CD4-positive, alpha-beta T cell treated with Interleukin-10 for 1 hour (primary cell): ENCODE results near the gene ABCB8.

Experiments used
- DNase-seq: peaks from one replicate; pipeline ENCODE4 v3.0.0-alpha.2; 2020

The ABCB8 gene

DNA sequence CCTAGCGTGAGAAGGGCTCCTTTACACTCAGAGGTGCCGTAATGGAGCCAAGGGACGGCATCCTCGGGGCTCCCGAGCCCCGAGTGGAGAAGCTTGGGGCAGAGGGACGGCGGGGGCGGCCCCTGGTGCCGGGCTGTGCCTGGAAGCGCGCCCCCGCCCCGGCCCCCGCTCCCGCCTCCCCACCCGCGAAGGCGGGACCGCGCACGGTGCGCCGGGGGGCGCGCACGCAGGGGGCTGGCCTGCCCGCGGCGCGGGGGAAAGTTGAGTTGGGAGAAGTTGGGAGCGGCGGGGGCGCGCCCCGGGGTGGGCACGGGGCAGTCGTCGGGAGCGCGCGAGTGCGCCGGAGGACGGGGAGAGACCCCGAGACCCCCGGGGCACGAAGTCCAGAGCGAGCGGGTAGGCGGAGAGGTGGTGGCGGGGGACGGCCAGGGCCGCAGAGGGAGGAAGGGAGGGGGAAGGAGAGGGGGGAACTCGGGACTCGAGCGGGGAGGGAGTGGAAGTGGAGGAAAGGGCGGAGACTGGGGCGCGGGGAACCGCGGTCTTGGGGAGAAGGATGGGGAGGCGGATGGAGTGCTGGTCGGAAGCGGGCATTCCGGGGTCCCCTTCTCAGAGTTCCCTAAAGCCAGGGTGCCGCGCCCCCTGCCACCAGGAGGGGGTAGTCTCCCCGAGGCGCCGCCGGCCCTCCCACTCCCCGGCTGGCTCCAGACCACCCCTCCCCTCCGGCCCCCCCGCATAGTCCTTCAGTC lies 31.3 kb downstream of the ABCB8 start, which contains the start of gene SLC4A2:
Gene SLC4A2 (plus strand): TSS at position 223 of the 746 bp plus-strand sequence. CDS start 2,399 bp downstream, outside the sequence.
- DNase-seq, result peak; percentile 75

DNA sequence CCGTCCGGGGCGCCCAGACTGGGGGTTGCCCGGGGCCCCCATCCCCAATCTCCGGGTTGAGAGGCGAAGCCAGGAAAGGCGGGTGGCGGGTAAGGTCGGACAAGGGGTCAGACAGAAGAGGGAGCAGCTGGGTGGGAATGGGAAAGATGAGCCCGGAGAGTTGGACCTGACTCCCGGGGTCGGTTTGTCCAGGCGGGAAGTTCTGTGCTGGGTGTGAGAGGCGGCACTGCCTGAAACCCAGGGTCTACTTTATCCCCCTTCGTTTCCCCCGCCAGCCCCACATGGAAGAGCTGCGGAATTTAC lies 31.8 kb downstream of the ABCB8 start:
- DNase-seq, result no peak

DNA sequence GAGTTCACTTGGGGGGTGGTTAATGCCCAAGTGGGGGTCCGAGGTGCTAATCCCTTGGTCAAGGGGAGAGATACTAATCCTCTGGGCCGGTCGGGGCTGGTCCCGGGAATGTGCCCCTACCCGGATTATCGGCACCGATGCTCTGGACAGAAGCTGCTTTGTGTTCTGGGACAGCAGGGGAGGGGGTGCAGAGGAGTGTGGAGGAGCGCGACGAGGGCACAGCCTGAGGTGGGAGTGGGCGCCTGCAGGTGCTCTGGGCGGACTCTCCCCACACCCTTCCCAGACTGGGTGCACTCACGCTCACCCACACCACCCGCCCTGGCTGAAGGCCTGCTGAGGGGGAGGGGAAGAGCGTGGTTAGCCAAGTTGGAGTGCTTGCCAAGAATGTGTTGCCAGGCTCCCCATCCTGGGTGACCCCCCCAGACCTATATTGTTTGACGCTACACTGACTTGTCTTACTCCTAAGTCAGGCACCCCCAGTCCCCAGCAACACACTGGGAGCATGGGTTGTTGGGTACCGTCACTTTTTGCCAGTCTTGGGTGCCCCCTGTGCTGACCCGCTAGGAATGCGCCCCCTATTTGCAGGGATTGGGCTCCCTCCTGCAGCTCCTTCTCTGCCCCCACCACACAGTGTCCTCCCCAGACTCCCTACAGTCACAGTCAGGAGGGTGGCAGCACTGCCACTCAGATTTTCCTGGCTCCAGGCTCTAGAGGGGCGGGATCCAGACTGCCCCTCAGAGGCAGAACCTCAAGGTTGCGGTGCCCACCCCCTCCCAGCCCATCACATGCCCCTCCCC lies 32.4 kb downstream of the ABCB8 start:
- no peak for DNase-seq

DNA sequence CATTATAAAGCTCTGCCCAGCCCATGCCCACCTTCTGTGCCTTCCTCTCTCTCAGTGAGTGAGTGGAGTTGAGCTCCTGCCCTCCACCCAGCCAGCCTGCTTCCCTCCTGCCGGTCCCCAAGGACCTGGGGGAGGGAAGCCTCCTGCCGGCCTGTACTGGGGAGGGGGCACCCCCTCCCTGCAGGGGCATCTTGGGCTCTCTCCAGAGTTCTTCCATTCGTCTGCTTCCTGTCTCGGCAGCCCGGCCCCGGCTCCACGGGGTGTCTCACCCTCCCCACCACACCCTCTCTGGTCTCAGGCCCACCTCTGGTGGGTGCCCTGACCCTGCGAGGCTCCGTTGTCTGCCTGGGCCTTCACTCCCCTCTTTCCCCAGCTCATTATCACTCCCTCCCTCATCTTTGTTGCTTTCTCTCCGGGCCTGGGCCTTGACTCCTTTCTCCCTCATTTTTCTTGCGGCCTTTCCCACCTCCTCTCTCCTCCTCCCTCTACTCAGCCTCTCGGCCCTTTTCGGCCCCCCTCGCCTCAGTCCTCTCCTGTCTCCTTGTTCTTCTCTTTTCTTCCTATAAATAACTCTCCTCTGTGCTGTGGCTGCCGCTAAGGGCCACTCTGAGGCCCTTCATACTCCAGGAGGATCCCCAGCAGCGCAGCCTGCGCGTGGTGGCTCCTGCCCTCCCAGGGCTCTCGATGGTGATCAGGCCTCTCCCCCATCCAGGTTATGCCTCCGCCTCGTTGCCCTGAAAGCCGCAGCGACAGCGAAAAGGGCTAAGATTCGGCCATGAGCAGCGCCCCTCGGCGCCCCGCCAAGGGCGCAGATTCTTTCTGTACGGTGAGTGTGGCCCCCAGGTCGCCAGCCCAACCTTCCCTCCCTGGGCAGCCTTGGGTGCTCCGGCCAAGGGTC lies 33.2 kb downstream of the ABCB8 start:
- no peak for DNase-seq

DNA sequence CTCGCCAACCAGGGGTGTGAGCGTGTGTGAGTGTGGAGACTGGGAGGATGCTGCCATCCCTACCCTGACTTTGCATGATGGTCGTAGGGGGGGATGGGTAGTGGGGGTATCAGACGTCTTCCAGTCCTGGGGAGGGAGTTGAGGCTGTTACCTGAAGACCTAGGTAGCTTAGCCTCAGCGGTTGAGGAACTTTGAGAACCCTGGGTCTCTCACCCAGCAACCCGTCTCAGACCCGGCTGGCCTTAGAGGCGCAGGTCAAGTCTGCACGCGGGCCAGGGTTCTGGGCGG lies 33.8 kb downstream of the ABCB8 start:
- DNase-seq, result no peak

DNA sequence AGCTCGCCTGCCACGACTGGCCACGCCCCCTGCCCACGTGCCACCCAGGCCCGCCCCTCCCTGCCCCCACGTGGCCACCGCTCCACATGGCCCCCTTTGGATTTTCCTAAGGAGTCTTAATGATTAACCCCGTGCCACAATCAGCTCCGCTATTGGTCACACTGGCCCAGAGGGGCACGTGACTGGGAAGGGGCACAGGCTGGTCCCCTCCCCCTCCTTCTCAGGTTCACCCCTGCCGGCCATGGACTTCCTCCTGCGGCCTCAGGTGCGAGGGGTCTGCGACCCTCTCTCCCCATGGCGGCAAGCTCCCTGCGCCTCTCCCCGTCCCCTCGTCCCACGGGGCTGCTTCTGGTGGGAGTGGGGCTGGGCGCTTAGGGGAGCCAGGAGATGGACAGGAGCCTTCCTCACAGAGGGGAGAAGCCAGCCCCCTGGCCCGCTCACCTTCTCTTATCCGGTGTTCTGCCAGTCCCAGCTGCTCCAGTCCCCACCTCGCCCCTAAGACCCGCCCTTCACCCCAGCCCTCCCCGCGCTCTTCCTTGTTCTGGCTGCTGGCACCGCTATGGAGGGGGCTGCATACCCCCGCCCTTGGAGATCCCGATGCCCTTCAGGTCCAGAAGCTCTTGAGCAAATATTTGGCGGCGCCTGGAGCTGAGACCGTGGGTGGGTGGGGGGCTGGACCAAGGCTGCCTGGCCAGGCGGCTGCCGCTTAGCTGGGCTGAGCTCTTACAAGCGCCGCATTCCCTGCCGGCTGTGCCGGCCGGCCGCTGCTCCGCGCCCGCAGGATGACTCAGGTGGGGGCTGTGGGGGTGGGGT lies 34.4 kb downstream of the ABCB8 start:
- no peak for DNase-seq

DNA sequence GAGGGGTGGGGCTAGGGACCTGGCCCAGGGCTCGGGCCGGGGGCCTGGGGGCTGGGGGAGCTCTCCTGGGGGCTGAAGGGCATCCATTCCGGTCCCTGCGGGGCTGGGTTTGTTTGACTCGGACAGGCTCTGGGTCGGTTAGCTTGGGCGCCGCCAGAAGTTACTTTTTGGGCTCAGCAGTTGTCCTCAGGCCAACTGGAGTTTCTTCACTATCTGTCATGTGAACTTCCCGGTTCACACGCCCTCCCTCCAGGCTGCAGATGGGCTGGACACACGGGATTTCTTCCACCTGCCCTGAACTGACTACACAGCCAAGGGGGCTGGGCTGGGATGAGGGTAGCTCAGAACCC lies 34.9 kb downstream of the ABCB8 start:
- no peak for DNase-seq

DNA sequence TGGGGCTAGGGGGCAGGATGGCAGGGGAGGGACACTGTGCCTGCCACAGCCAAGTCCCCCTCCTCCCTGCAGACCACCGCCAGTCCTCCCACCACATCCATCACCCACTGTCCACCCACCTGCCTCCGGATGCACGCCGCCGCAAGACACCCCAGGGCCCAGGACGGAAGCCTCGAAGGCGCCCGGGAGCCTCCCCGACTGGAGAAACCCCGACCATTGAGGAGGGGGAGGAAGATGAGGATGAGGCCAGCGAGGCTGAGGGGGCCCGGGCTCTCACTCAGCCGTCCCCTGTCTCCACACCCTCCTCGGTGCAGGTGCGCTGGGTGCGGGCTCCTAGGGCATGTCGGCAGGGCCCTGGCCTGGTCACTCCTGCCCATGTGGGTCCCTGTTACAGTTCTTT lies 36.2 kb downstream of the ABCB8 start:
- no peak for DNase-seq

DNA sequence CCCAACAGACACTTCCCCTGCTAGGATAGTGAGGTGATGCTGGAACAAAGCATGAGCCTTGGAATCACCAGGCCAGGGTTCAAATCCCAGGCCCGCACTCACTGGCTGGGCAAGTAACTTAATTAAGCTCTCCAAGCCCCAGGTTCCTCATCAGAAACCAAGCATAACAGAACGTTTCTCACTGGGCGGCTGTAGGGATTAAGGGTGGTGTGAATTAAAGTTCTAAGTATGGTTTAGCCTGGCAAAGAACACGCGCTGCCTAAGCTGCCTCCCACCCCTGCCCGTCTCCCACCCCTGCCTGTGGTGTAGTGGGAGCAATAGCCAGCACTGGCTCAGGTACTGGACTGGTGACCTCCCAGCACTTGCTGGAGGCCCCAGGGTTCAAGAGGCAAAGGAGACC lies 36.7 kb downstream of the ABCB8 start:
- no peak for DNase-seq

DNA sequence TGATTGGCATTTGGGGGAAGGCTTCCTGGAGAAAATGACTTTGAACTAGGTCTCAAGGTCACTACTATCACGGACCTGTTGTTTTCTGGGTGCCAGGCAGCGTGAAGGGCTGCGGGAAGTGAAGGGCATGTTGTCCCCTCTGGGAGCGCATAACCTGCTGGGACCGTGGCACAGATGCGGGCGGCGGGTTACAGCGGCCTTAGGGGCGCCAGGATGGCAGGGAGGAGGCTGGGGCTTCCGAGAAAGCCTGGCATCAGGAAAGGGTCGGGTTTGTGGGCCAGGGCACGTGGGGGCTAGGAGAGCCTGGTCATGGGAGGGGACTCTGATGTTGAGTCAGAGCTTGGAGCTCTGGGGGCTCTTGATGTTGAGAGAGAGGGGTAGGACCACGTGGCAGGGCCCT lies 37.3 kb downstream of the ABCB8 start:
- DNase-seq, result no peak

DNA sequence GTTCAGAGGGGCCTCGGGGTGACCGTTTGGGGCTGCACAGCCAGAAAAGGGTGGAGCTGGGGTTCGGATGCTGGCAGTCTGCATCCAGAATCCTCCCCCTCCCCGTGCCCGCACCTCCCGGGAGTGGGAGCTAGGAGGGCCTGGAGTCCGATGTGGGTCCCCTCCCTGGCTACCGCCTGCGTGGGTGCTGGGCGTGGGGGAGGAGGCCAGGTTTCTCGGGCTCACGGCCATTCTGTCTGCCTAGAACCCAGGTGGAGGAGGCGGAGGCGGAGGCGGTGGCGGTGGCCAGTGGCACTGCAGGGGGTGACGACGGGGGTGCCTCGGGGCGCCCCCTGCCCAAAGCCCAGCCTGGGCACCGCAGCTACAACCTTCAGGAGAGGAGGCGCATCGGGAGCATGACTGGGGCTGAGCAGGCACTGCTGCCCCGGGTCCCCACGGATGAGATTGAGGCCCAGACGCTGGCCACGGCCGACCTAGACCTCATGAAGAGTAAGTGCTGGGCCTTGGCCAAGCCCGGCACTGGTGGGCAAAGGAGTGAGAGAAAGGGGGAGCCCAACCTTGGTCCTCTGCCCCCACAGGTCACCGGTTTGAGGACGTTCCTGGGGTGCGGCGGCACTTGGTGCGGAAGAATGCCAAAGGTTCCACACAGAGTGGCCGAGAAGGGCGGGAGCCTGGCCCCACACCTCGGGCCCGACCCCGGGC lies 38.2 kb downstream of the ABCB8 start:
- DNase-seq, result no peak

DNA sequence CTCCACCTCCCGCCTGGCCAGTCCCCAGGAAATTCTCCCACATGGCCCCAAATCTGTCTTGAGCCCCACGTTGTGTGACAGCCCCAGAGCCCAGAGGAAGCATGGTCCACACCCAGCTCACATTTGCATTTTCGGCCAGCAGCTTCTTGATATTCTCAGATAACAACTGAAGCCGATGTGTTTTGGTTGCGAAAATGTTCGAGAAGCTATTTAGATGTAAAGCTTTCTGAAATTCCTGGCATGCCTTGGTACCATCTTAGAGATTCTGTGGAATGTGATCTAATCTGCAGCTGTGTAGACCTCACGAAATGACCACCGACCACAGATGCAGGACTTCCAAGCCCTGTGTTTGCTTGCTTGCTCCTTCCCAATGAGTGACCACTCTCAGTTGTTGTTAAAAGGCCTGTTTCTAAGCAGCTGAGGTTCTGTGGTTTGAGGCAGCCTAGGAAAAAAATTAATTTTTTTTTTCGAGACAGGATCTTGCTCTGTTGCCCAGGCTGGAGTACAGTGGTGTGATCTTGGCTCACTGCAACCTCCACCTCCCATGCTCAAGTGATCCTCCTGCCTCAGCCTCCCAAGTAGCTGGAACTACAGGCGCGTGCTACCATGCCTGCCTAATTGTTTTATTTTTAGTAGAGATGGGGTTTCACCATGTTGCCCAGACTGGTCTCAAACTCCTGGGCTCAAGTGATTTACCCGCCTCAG lies 40.0 kb downstream of the ABCB8 start:
- DNase-seq, result no peak

DNA sequence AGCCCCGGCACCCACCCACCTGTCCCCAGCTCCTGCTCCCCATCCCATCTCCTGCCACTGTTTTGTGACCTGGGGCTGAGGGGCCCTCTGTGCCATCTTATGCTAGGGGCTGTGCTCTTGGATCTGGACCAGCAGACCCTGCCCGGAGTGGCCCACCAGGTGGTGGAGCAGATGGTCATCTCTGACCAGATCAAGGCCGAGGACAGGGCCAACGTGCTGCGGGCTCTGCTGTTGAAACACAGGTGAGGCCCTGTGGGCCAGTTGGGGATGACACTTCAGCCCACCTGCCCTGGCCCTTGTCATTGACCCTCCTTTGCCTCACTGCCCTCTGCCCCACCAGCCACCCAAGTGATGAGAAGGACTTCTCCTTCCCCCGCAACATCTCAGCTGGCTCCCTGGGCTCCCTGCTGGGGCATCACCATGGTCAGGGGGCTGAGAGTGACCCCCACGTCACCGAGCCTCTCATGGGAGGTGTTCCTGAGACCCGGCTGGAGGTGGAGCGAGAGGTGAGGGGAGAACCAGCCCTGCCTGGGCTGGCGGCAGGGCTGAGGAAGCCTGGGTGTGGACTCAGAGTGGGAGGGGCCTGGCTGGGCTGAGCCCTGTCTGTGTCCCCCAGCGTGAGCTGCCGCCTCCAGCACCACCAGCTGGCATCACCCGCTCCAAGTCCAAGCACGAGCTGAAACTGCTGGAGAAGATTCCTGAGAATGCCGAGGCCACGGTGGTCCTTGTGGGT lies 41.8 kb downstream of the ABCB8 start:
- no peak for DNase-seq

DNA sequence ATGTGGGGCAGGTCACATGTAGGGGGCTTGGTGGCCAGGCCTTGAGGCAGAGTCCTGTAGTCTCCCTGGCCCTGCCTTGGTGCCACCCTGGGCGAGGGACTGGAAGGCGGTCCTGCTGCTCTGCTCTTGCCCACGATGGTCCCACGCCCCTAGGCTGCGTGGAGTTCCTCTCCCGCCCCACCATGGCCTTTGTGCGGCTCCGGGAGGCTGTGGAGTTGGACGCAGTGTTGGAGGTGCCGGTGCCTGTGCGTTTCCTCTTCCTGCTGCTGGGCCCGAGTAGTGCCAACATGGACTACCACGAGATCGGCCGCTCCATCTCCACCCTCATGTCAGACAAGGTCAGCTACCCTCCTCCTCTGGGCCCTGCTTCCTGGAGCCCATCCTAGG lies 42.3 kb downstream of the ABCB8 start:
- DNase-seq, result no peak

DNA sequence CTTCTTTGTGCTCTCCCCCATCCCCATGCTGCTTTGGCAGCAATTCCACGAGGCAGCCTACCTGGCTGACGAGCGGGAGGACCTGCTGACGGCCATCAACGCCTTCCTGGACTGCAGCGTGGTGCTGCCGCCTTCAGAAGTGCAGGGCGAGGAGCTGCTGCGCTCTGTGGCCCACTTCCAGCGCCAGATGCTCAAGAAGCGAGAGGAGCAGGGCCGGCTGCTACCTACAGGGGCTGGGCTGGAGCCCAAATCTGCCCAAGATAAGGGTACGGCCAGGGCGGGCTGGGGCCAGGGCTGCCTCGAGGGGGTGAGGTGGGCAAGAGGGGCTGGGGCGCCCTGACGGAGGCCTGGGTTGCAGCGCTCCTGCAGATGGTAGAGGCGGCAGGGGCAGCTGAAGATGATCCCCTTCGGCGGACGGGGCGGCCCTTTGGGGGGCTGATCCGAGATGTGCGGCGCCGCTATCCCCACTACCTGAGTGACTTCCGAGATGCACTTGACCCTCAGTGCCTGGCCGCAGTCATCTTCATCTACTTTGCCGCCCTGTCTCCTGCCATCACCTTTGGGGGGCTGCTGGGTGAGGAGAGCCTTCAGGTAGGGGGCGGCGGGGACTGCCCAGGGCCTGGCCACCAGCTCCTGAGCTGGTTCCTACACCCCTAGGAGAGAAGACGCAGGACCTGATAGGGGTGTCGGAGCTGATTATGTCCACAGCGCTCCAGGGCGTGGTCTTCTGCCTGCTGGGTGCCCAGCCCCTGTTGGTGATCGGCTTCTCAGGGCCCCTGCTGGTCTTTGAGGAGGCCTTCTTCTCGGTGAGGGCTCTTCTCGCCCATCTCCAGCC lies 43.0 kb downstream of the ABCB8 start:
- DNase-seq, result no peak

DNA sequence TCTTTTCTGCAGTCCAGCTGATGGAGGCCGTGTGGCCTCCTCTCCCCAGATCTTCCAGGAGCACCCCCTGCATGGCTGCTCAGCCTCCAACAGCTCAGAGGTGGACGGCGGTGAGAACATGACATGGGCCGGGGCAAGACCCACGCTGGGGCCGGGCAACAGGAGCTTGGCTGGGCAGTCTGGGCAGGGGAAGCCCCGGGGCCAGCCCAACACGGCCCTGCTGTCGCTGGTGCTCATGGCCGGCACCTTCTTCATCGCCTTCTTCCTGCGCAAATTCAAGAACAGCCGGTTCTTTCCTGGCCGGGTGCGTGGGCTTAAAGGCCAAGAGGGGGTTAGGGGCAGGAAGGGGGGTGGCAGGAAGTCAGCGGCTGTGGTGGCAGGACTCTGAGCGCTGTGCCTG lies 45.7 kb downstream of the ABCB8 start:
- DNase-seq, result no peak

DNA sequence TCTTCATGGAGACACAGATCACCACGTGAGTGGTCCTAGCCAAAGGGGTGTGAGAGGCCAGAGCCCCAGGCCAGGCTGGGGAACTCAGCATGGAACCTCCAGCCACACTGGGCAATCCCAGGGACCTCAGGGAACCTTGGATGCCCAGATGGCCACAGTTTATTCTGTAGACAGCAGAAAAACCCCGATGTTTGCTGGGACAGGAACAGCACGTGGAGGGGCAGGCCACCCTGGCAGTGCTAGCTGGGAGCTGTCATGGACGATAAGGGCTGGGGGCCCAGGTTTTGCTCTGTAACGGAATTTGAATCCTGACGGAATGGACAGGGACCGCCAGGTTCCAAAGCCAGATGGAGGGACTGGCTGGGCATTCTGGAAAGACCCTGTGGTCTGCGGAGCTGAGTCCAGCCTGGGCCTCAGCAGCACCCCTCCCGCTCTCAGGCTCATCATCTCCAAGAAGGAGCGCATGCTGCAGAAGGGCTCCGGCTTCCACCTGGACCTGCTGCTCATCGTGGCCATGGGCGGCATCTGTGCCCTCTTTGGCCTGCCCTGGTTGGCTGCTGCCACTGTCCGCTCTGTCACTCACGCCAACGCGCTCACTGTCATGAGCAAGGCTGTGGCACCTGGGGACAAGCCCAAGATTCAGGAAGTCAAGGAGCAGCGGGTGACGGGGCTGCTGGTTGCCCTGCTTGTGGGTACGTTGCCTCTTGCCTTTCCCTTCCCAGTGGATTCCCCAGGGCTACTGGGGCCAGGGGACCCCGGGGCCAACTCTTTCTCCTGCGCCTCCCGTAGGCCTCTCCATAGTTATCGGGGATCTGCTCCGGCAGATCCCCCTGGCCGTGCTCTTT lies 46.8 kb downstream of the ABCB8 start:
- no peak for DNase-seq

DNA sequence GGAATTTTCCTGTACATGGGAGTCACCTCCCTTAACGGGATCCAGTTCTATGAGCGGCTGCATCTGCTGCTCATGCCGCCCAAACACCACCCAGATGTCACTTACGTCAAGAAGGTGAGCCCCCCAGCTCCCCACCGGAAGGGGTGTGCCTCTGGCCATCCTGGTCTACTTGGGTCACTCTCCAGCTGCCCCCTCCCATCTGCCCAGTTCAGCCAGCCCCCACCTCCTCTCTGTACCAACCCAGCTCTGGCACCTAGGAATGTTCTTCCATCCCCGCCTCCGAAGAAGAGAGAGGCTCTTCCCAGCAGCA lies 47.4 kb downstream of the ABCB8 start:
- DNase-seq, result no peak

DNA sequence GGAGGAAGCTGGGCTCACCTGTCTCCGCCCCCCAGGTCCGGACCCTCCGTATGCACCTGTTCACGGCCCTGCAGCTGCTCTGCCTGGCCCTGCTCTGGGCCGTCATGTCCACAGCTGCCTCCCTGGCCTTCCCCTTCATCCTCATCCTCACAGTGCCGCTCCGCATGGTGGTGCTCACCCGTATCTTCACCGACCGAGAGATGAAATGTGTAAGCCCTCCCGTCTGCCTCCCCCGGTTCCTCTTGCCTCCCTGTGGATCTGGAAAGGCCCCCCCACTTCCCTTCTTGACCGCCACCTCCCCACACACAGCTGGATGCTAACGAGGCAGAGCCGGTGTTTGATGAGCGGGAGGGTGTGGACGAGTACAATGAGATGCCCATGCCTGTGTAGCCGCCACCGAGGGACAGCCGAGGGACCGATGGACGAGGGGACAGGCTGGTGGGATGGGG lies 47.8 kb downstream of the ABCB8 start:
- no peak for DNase-seq
